ENCODE results near the gene GNMT.

- TF ChIP-seq EP300 (IDR thresholded peaks at IDR 0.05) (no peak), CBX8 (IDR thresholded peaks at IDR 0.05) (no peak), NFE2L2 (conservative IDR thresholded peaks at IDR 0.05; ENCODE audit: low read length) (no peak), RARB (CRISPR knock-in tag; IDR thresholded peaks at IDR 0.05) (no peak), CEBPB (IDR thresholded peaks at IDR 0.05) (no peak), POLR2AphosphoS2 (conservative IDR thresholded peaks at IDR 0.05; ENCODE audit: low read length) (no peak), CTCF (IDR thresholded peaks at IDR 0.05) (no peak), POLR2A (IDR thresholded peaks at IDR 0.05; ENCODE audit: low read length) (no peak), USF2 (IDR thresholded peaks at IDR 0.05) (no peak), E2F6 (IDR thresholded peaks at IDR 0.05; ENCODE audit: borderline replicate concordance, low read depth) (no peak), HDAC2 (IDR thresholded peaks at IDR 0.05) (no peak)
Observed at GRCh38 chr6:43012364-43012763, 51.8 kb downstream of the GNMT start.

Data from A549 (cell line).